Activated naive CD4-positive, alpha-beta T cell treated with anti-CD3 and anti-CD28 coated beads, Interleukin-2, amount 10 ng/mL, durations not matched to agents 7 days and 5 days (primary cell): ENCODE data around the gene MT4.
"Not testable (repeated sequence)": the region's sequence is repeated elsewhere in the genome, so short reads cannot be mapped to it uniquely, and the experiment has no call there.

ENCODE experiments used
- CTCF ChIA-PET: fragments of 350-600 bp; sonication (Branson Sonifier 250); formaldehyde crosslinking; loops from one replicate; lab custom pipeline; 2021; ENCODE audit warnings: antibody characterized with exemption; lab: Charles Lee
- DNase-seq: peaks from one replicate; pipeline ENCODE4 v3.0.0-alpha.2; 2020
- H3K27ac Mint-ChIP-seq: one replicate; pipeline ENCODE4 v1.8.0; 2021; ENCODE audit warnings: mild to moderate bottlenecking, moderate library complexity, mixed read lengths
- H3K27me3 Mint-ChIP-seq: one replicate; pipeline ENCODE4 v1.8.0; 2021; ENCODE audit warnings: mild to moderate bottlenecking, mixed read lengths
- H3K36me3 Mint-ChIP-seq: one replicate; pipeline ENCODE4 v1.8.0; 2021; ENCODE audit warnings: mixed read lengths
- H3K4me1 Mint-ChIP-seq: one replicate; pipeline ENCODE4 v1.8.0; 2021; ENCODE audit warnings: mixed read lengths
- H3K4me3 Mint-ChIP-seq: one replicate; pipeline ENCODE4 v1.8.0; 2021; ENCODE audit warnings: mild to moderate bottlenecking, moderate library complexity, mixed read lengths
- H3K9me3 Mint-ChIP-seq: one replicate; pipeline ENCODE4 v1.8.0; 2021; ENCODE audit warnings: mixed read lengths

MT4 gene

DNA sequence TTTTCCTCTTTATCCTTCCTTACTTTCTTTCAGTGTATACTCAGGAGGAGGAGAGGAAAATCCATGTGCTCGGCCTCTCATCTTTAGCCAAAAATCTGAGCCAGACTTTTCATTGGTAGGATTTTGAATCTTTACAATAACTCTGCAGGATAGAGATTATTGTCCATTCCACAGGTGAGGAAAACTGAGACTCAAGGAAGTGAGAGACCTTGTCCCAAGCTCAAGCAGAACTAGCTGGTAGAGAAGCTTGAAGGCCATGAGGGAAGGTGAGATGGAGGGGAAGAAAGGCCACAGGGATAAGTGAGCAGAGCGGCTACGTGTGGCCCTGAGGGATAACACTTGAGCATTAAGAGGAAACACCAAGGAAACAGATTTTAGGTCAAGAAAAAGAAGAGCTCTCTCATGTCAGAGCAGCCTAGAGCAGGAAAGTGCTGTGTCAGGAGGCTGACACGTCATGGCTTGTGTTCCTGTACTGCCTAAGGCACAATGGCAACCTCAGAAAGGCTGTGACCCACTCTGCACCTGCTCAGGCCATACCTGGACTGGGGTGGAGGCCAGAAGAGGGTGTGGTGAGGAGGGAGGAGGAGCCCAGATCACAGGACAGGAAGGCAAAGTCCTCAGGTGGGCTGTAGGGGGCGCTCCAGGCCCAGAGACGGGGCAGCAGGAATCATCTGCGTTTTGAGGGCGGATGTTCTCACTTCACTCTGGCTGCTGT, 11.9 kb downstream of the MT4 start:
- Mint-ChIP-seq H3K4me3 (no peak overlapping the region), H3K4me1 (peaks cover 7% of the 10 kb centered on the region), H3K27ac (no peak overlapping the region), H3K9me3 (peaks cover 2% of the 10 kb centered on the region), H3K36me3 (no peaks in the 10 kb centered on the region), H3K27me3 (peaks cover 33% of the 10 kb centered on the region)
- DNase-seq: peak; percentile 91
- CTCF ChIA-PET: interaction anchor here (0.6 to 3.2 kb wide), 32 partner anchors 9 to 506 kb away, joined by 3 to 79 read pairs (median 4); no protein-coding TSS in a partner anchor

DNA sequence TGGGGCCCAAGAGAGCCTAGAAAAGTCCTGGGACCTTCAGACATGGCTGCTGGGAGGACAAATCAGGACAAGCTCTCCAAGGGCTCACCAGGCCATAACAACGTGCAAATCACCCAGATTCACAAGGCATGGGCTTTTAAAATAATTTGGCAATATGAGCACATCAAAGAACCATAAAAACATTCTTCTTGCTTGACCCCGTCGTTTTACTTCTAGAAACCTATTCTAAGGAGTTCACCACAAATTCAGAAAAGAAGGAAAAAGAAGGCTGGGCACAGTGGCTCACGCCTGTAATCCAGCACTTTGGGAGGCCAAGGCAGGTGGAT, 12.4 kb downstream of the MT4 start:
- Mint-ChIP-seq H3K4me1 (peaks cover 7% of the 10 kb centered on the region), H3K27me3 (peaks cover 37% of the 10 kb centered on the region), H3K9me3 (peaks cover 2% of the 10 kb centered on the region), H3K27ac (no peak overlapping the region), H3K36me3 (no peaks in the 10 kb centered on the region), H3K4me3 (no peak overlapping the region)
- no peak for DNase-seq
- CTCF ChIA-PET: interaction anchor here (0.6 to 3.2 kb wide), 24 partner anchors 8 to 292 kb away, joined by 3 to 79 read pairs (median 6); no protein-coding TSS in a partner anchor

DNA sequence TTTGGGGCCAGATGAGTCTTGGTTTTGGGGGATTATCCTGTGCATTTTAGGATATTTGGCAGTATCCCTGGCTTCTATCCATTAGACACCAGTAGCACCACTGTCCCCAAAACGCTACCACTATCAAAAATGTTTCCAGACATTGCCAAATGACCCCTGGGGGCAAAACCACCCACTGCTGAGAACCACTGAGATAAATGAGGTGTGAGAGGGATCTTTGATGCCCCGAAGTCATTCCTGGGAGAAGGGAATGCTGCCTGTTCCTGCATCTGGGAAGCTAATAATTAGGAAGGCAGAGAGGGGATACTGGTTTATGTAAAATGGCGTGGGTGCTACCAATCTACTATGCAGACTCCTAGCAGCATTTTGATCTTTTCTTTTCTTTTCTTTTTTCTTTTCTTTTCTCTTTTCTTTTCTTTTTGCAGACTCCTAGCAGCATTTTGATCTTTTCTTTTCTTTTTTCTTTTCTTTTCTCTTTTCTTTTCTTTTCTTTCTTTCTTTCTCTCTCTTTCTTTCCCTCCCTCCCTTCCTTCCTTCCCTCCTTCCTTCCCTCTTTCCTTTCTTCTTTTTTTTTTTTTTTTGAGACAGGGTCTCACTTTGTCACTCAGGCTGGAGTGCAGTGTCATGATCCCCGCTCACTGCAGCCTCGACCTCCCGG, 15.6 kb downstream of the MT4 start:
- H3K4me3 Mint-ChIP-seq: no peak overlapping the region
- no peak for DNase-seq
- peaks cover 50% of the 10 kb centered on the region for H3K27me3 Mint-ChIP-seq
- no peak overlapping the region for H3K27ac Mint-ChIP-seq
- H3K9me3 Mint-ChIP-seq: no peaks in the 10 kb centered on the region
- H3K36me3 Mint-ChIP-seq: no peaks in the 10 kb centered on the region
- peaks cover 7% of the 10 kb centered on the region for H3K4me1 Mint-ChIP-seq
- CTCF ChIA-PET: interaction anchor here (1.0 kb wide), 1 partner anchor 122 kb away, joined by 4 read pairs; no protein-coding TSS in a partner anchor

DNA sequence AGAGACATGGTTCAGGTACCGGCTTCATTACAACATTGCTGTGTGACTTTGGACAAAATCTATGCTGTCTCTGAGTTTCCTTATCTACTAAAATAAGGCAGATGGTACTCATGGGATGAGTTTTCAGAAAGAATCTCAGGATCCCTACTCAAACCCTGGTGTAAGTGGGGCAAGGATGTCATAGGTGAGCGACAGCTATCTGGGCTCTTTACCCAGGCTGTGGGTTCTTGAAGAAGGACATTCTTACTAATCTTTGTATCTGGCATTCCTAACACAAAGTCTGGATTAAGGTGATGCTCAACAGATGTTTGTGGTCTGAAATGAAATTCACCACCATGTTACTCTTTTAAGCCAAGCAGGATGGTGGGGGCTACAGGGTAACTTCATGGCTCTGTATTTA, 18.0 kb downstream of the MT4 start:
- CTCF ChIA-PET: interaction anchor here (1.0 to 2.9 kb wide), 4 partner anchors 9 to 120 kb away, joined by 3 to 26 read pairs (median 3); no protein-coding TSS in a partner anchor
- not testable (repeated sequence) for H3K4me1 Mint-ChIP-seq

DNA sequence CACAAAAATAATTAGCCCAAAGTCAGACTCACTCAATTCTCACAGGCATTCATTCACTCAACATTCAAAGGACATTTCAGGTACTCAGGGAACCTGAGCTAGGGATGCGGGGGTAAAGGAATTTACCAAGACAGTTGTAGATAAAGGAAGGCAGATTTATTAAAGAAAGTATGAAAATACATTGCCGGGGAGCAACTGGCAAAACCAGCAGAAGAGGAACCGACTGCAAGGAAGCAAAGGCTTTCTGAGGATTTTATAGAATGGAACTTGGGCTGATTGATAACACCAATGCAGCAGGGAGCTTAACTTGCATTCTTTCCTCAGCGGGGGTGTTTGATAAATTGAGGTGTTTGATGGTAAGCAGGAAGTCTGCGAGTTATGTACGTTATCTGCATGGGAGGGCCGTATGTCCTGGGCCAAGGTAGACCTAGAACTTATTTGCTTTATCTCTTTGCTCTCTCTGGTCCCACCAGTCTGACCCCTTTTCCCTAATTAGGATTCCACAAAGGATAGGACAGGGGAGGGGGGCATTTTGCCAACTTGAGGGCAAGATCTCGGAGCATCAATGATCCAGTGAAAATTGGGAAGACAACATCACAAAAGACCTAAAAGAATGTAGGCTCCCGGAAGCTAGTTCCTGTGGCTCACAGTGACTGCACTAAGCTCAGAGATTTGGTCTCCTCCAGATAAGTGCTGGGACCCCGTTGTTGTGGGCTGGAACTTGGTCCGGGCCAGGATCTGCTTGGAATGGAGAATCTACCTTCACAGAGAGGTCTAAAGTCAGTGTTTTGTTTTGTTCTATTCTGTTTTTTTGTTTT, 18.7 kb downstream of the MT4 start:
- CTCF ChIA-PET: interaction anchor here (1.2 to 2.9 kb wide), 3 partner anchors 9 to 119 kb away, joined by 3 to 26 read pairs (median 3); no protein-coding TSS in a partner anchor
- Mint-ChIP-seq H3K9me3 (no peaks in the 10 kb centered on the region), H3K36me3 (no peaks in the 10 kb centered on the region), H3K27ac (no peak overlapping the region), H3K27me3 (peaks cover 73% of the 10 kb centered on the region), H3K4me3 (no peak overlapping the region), H3K4me1 (no peaks in the 10 kb centered on the region)
- DNase-seq: no peak

More for the DNA sequence above, 18.0 kb downstream of the MT4 start:
- DNase-seq, H3K4me3 Mint-ChIP-seq, H3K9me3 Mint-ChIP-seq, H3K36me3 Mint-ChIP-seq, H3K27ac Mint-ChIP-seq: not testable (repeated sequence)
- peaks cover 66% of the 10 kb centered on the region for H3K27me3 Mint-ChIP-seq

DNA sequence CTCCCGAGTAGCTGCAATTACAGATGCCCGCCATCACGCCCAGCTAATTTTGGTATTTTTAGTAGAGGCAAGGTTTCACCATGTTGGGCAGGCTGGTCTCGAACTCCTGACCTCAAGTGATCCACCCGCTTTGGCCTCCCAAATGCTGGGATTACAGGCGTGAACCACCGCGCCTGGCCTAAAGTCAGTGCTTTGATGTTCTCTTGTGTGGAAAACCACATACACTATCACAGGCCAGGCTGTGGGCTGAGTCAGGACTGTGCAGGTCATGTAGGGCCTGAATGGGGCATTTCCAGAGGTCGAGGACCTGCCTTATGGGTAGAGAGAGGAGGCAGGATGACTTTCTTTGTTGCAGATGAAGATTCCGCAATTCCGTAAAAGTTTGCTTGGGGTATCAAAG, 19.4 kb downstream of the MT4 start:
- H3K27ac Mint-ChIP-seq: no peak overlapping the region
- CTCF ChIA-PET: no interaction called here
- peaks cover 4% of the 10 kb centered on the region for H3K4me1 Mint-ChIP-seq
- no peaks in the 10 kb centered on the region for H3K36me3 Mint-ChIP-seq
- H3K4me3 Mint-ChIP-seq: no peak overlapping the region
- H3K9me3 Mint-ChIP-seq: no peaks in the 10 kb centered on the region
- no peak for DNase-seq
- H3K27me3 Mint-ChIP-seq: peaks cover 80% of the 10 kb centered on the region

DNA sequence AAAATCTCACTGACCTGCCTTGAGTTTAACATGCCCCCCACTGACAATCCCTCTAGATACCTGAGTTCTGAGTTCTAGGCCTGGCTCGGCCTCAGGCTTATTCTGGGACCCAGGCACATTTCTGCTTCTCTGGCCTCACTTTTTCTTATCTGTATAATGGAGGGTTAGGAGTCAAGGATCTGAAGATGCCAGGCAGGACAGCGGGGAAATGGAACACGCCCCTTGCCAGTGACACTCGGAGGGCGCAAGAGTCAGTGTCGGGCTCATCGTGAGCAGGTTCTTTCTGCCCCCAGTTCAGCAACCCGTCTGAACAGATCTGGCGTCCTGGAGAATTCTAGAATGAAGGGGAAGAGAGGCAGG, 23.9 kb downstream of the MT4 start:
- Mint-ChIP-seq H3K4me3 (peak overlapping the region; percentile 78), H3K27me3 (peaks cover 81% of the 10 kb centered on the region), H3K9me3 (no peaks in the 10 kb centered on the region), H3K27ac (no peak overlapping the region), H3K4me1 (peaks cover 15% of the 10 kb centered on the region), H3K36me3 (no peaks in the 10 kb centered on the region)
- no peak for DNase-seq
- CTCF ChIA-PET: no interaction called here

DNA sequence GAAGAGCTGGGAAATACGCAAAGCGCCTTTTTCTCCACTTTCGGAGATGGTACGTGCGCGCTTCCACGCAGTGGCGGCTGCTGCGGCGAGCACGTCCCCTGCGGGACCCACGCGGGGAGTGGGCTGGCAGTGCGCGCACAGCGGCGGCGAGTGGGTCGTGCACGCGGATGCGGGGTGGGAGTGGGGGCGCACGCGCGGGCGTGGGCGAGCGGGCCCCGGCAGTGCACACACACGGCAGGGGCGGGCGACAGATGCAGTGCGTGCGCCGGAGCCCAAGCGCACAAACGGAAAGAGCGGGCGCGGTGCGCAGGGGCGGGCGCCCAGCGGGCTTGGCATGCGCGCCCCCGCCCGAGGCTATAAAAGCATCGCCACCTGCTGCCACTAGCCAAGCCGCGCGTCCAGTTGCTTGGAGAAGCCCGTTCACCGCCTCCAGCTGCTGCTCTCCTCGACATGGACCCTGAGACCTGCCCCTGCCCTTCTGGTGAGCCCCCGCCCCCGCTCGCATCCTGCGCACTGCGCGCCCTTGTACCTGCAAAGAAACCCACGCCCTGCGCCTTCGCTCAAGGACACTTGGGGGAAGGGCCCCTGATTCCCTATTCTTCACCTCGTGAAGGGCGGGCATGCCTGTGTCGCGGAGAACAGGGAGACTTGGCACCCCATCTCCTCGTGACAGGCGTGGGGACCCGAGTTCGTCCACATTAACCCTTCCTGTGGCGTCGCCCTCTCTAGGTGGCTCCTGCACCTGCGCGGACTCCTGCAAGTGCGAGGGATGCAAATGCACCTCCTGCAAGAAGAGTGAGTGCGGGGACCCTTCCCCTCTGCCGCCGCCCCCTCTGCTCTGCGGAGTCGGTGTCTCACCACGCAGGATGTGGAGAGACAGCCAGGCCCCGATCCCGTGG, 24.5 kb downstream of the MT4 start, which contains the start of gene MT3:
Gene MT3 (plus strand): TSS at position 388 of the 899 bp plus-strand sequence. CDS start 63 bp downstream, at position 451.
- CTCF ChIA-PET: no interaction called here
- Mint-ChIP-seq H3K36me3 (no peaks in the 10 kb centered on the region), H3K9me3 (no peaks in the 10 kb centered on the region), H3K27me3 (peaks cover 78% of the 10 kb centered on the region), H3K4me3 (peak within 1 kb of the TSS; percentile 78), H3K4me1 (peaks cover 15% of the 10 kb centered on the region), H3K27ac (no peak within 1 kb of the TSS)
- DNase-seq: peak; percentile 47

DNA sequence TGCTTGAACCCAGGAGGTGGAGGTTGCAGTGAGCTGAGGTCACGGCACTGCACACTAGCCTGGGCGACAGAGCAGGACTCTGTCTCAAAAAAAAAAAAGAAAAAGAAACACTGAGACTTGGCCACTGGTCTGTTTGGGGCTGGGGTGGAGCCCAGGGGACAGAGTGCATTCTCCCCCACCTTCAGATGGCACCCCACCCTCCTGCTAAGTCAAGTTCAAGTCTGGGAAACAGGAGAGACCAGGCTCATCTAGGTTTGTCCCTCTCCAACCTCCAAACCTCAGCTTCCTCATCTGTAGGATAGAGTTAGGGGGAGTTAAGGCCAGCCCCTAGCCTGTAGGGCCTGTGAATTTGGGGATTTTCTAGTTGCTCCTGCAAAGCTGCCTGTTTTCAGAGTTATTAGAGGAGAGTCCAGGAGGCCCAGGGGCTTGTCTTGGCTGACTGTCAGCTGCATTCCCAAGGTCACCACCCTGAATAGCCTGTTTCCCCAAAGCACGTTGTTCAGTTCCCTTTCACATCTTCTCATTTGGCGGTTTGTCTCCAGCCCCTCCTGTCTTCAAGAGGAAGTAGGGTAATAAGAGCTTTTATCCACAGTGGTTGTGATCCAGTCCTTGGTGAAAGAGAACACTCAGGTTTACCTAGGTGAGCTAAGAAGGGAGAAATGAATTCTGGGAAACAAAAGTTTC, 26.6 kb downstream of the MT4 start:
- DNase-seq: no peak
- H3K4me3 Mint-ChIP-seq: no peak overlapping the region
- peaks cover 73% of the 10 kb centered on the region for H3K27me3 Mint-ChIP-seq
- H3K36me3 Mint-ChIP-seq: no peaks in the 10 kb centered on the region
- CTCF ChIA-PET: interaction anchor here (1.1 to 1.8 kb wide), 6 partner anchors 9 to 111 kb away, joined by 3 to 11 read pairs (median 5); no protein-coding TSS in a partner anchor
- H3K27ac Mint-ChIP-seq: no peak overlapping the region
- peaks cover 15% of the 10 kb centered on the region for H3K4me1 Mint-ChIP-seq
- no peaks in the 10 kb centered on the region for H3K9me3 Mint-ChIP-seq

DNA sequence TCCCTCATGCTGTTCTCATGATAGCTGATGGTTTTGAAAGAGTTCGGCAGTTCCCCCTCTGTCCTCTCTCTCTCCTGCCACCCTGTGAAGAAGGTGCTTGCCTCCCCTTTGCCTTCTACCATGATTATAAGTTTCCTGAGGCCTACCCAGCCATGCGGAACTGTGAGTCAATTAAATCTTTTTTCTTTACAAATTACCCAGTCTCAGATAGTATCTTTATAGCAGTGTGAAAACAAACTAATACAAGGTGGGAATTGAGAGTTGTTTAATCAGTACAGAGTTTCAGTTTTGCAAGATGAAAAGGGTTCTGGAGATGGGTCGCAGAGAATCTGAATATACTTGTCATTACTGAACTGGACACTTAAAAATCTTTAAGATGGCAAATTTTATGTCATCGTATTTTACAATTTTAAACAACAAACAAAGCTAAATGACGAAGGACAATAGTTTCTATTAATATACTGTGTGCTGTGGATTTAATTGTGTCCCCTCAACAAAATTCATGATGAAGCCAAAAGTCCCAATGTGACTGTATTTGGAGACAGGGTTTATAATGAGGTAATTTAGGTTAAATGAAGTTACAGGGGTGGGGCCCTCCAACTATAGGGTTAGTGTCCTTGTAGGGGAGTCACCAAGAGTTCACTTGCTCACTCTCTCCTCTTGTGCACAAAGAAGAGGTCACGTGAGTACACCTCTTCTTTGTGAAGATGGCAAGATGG, 28.9 kb downstream of the MT4 start:
- DNase-seq: no peak
- Mint-ChIP-seq H3K27me3 (peaks cover 60% of the 10 kb centered on the region), H3K36me3 (no peaks in the 10 kb centered on the region), H3K9me3 (no peaks in the 10 kb centered on the region), H3K4me3 (no peak overlapping the region), H3K4me1 (peaks cover 18% of the 10 kb centered on the region), H3K27ac (no peak overlapping the region)
- CTCF ChIA-PET: interaction anchor here (0.9 kb wide), 1 partner anchor 109 kb away, joined by 4 read pairs; no protein-coding TSS in a partner anchor

DNA sequence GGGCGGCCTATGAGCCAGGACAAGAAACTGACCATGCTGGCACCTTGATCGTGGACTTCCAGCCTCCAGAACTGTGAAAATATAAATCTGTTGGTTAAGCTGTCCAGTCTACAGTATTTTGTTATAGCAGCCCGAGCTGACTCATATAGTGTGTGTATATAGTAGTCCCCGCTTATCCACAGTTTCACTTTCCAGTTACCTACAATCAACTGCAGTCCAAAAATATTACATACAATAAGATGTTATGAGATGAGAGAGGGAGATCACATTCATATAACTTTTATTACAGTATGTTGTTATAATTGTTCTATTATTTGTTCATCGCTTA, 29.4 kb downstream of the MT4 start:
- Mint-ChIP-seq H3K9me3 (no peaks in the 10 kb centered on the region), H3K27me3 (peaks cover 55% of the 10 kb centered on the region), H3K27ac (no peak overlapping the region), H3K36me3 (no peaks in the 10 kb centered on the region), H3K4me3 (no peak overlapping the region), H3K4me1 (peaks cover 15% of the 10 kb centered on the region)
- no peak for DNase-seq
- CTCF ChIA-PET: interaction anchor here (0.9 kb wide), 1 partner anchor 108 kb away, joined by 4 read pairs; no protein-coding TSS in a partner anchor

DNA sequence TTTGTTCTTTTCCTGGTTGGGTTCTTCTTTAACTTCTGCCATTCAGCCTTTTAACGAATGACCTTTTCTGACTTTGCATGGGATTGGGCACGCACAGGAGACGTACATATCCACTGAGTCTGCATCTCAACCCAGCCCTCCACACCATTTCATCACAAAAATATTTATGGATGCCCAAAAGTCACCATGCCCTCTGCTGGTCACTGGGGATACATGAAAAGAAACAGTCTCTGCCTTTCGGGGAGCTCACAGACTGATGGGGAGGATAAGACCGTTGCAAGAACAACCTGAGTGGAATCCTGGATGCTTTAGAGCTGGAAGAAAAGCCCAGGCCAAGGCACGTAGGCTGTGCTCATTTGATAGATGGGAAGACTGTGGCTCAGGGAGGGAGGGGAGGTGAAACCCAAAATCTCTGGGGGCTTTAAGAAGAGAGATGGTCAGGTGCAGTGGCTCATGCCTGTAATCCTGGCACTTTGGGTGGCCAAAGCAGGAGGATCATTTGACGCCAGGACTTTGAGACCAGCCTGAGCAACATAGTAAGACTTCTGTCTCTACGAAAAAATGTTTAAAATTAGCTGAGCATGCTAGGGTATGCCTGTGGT, 35.6 kb downstream of the MT4 start:
- CTCF ChIA-PET: interaction anchor here (0.6 to 2.2 kb wide), 19 partner anchors 9 to 180 kb away, joined by 3 to 20 read pairs (median 4); partner anchors contain the start of genes MT1A, MT1G and MT4
- Mint-ChIP-seq H3K27ac (no peak overlapping the region), H3K4me3 (no peak overlapping the region), H3K36me3 (no peaks in the 10 kb centered on the region), H3K27me3 (peaks cover 54% of the 10 kb centered on the region), H3K4me1 (peaks cover 8% of the 10 kb centered on the region), H3K9me3 (no peaks in the 10 kb centered on the region)
- DNase-seq: peak; percentile 55
